ENCODE results near the gene SAFB2.
A peak's percentile ranks its signal among the peaks of the same experiment; 100 is the strongest.

Gene SAFB2

GRCh38 chr19:5622465-5623396 lies at the start of gene SAFB2, which contains the start of gene SAFB:
SAFB2 (minus strand) TSS chr19:5622776; CDS start chr19:5622715, 61 bp downstream.
SAFB (plus strand) TSS chr19:5623083; CDS start chr19:5623206, 123 bp downstream.
- DNase-seq: peak; percentile 99

DNA sequence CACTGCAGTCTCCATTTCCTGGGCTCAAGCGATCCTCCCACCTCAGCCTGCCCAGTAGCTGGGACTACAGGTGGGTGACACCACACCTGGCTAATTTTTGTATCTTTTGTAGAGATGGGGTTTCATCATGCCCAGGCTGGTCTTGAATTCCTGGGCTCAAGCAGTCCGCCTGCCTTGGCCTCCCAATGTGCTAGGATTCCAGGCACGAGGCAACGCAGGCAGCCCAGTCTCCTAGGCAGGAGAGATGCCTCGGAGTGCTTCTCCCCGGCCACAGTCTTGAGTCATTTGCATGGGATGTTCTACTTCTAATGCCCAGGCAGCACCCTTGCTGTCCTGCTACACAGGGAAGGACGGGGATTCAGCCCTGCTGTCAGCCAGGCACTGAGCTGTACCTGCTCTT lies 49.0 kb upstream of the SAFB2 start:
- DNase-seq: no peak

DNA sequence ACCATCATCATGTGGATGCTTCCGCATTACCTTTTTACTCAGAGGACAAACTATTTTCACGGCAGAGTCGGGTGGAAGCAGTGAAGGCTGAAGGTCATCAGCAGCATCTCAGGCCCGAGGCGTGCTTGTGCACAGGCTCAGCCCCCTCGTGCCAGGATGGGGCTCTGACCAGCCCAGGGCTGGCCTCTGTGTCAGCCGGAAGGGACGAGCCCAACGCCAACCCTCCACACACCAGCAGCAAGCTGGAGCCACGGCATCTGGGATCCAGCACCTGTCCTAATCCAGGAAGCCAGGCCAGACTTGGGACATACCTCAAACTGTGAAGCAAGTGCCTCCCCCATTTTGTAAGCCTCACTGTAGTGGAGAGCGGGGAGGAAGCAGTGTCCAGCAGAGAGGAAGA lies 46.6 kb upstream of the SAFB2 start:
- no peak for DNase-seq

- DNase-seq: no peak
These were observed 45.2 kb upstream of the SAFB2 start for GRCh38 chr19:5667751-5668271.

DNA sequence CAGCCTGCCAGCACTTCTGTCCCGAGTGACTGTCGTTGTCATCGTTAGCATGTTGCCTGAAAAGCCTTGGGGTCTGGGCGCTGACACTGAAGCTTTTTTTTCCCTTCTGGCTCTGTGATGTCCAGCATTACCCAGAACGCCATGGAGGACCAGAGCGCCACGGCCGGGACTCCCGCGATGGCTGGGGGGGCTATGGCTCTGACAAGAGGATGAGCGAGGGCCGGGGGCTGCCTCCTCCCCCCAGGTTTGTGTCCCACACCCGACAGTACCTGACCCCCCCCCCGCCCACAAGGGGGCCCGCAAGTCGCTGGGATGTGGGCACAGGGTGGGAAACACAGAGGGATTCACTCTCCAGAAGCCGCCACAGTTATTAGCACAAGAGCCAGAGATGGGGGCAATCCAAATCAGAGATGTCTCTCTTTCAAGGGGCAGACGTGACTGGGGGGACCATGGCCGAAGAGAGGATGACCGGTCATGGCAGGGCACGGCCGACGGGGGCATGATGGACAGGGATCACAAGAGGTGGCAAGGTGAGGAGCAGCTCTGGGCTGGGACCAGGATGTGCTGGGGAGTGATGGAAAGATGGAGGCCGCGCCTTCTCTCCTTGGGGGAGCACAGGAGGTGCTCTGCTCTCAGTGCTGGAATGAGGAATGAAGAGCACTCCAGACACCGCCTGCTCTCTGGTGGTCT lies 44.5 kb upstream of the SAFB2 start:
- DNase-seq: no peak

- no peak for DNase-seq
These were observed 43.4 kb upstream of the SAFB2 start for GRCh38 chr19:5665781-5666513.

GRCh38 chr19:5664515-5664914 lies 41.9 kb upstream of the SAFB2 start:
- no peak for DNase-seq

DNA sequence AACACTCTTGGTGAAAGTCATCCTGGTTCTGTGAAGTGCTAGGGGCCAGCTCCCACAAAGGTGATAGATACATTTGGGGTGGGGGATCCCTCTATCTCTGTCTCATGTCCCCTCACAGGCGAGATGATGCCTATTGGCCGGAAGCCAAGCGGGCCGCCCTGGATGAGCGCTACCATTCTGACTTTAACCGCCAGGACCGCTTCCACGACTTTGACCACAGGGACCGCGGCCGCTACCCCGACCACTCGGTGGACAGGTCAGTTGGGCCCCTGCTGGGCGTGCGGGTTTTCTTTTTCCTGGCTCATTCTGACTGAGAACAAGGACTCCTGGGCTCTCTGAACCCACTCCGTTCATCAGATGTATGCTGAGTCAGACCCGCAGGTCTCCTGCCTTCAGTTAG lies 41.3 kb upstream of the SAFB2 start:
- no peak for DNase-seq

GRCh38 chr19:5661483-5661882 lies 38.9 kb upstream of the SAFB2 start:
- no peak for DNase-seq

GRCh38 chr19:5655412-5655811 lies 32.8 kb upstream of the SAFB2 start:
- DNase-seq: no peak

GRCh38 chr19:5654931-5655330 lies 32.4 kb upstream of the SAFB2 start:
- DNase-seq: no peak

DNA sequence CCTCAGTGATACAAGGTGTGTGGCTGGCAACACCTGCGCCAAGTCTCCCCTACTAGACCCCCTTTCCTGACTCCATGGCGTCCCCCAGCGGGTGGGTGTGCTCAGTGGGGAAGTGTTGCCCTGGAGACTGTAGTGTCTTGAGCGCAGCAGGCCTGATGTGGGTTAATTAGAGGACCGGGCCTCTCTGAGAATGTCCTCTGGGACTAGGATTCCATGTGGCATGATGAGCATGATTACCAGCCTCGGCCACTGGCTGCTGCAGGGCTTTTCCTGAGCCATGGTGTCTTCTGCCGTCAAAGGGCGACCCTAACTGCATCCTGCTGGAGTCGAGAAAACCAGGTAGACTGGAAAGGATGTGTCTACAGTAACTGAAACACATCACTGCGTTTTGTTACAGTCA lies 29.7 kb upstream of the SAFB2 start:
- no peak for DNase-seq

GRCh38 chr19:5651361-5651760 lies 28.8 kb upstream of the SAFB2 start:
- no peak for DNase-seq

GRCh38 chr19:5648464-5648863 lies 25.9 kb upstream of the SAFB2 start:
- no peak for DNase-seq

DNA sequence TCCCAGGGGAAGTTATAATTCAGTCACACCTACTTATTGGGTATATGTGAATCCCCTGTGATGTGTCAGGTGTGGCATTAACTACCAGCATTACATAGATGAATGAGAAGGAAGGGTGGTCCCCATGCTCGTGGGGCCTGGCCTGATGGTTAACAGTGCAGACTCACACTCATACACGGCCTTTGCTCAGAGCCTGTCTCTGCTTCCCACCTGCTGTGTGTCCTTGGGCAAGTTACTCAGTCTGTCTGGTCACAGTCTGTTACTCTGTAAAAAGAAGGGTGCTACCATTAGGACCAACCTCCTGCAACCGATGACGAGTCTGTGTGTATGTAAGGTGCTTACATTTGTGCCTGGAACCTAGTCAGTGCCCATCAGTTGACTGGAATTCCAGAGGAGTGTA lies 24.1 kb upstream of the SAFB2 start:
- DNase-seq: no peak

- peak; percentile 66 to 89 for DNase-seq
These were observed 22.8 kb upstream of the SAFB2 start for GRCh38 chr19:5645409-5645808.

- no peak for DNase-seq
These were observed 21.5 kb upstream of the SAFB2 start for GRCh38 chr19:5644037-5644436.

GRCh38 chr19:5643060-5643459 lies 20.5 kb upstream of the SAFB2 start:
- DNase-seq: no peak

DNA sequence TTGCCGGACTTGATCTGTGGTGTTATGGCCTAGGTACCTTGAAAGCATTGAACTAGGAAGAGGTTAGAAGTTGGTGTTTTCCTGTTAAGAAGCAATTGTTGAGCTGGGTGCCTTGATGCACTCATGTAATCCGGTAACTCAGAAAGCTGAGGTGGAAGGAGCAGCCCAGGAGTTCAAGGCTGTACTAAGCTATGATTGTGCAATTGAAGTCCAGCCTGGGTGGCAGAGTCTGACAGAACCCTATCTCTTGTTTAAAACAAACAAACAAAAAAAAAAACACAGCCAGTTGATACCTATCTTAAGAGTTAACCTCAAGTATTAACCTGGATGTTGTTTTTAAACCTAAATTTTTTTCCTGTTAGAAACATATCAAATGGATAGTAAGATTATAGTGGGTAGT lies 19.6 kb upstream of the SAFB2 start:
- no peak for DNase-seq

- no peak for DNase-seq
These were observed 18.6 kb upstream of the SAFB2 start for GRCh38 chr19:5641171-5641570.

GRCh38 chr19:5637971-5638370 lies 15.4 kb upstream of the SAFB2 start:
- no peak for DNase-seq

DNA sequence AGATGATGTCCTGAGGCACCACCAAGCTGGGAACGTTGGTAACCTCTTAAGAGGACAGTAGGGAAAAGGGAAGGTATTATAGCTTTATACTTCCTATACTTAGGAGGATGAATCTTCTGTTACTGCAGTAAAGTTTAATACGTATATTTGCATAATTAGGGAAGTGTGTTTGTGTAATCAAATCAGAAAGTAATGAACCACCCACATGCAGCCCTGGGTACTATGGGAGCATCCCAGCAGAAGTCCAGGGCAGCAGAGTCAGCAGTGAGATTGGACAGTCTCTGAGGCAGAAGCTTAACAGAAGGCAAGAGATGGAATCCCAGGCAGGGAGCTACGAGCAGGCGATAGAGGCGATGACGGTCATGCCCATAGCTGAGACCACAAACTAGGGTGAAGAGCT lies 12.9 kb upstream of the SAFB2 start:
- no peak for DNase-seq

GRCh38 chr19:5632657-5633056 lies 10.1 kb upstream of the SAFB2 start:
- DNase-seq: no peak

All from NCI-H2081 (cell line).